HepG2 (cell line): ENCODE results near the gene TEAD1. TPM values are rescaled to one million over a fixed set of nuclear protein-coding genes. Genes with fewer than 3 reads are reported as not detected.

Source experiments
- AGO2 ChIP-seq: fragments of 200-400 bp; formaldehyde crosslinking; optimal IDR thresholded peaks from 2 replicates; pipeline ENCODE3; 2017; ENCODE audit warnings: mild to moderate bottlenecking, low read depth, low read length, moderate library complexity
- ATF1 ChIP-seq: IDR thresholded peaks from 2 replicates; pipeline ENCODE4 v1.6.1; 2016; ENCODE audit warnings: mild to moderate bottlenecking, control low read depth
- CBFB ChIP-seq: sonication (generic); formaldehyde crosslinking; IDR thresholded peaks from 2 replicates; pipeline ENCODE4 v1.4.0; 2020; ENCODE audit warnings: missing genetic modification reagents
- HNF1A ChIP-seq, 2 experiments: sonication (generic) in 1 of 2; formaldehyde crosslinking in 1 of 2; IDR thresholded peaks; 2 replicates each; pipeline versions ENCODE4 v1.4.0 to v1.6.1; 2016 to 2020; ENCODE audit warnings: borderline replicate concordance in 1 of 2, low read depth in 1 of 2, mild to moderate bottlenecking in 1 of 2, missing genetic modification reagents in 1 of 2
- HOXA7 ChIP-seq: sonication (generic); formaldehyde crosslinking; IDR thresholded peaks from 2 replicates; pipeline ENCODE4 v1.8.1; 2022; ENCODE audit warnings: mild to moderate bottlenecking, missing genetic modification reagents, moderate library complexity
- MAZ ChIP-seq, 2 experiments: sonication (generic) in 1 of 2; formaldehyde crosslinking in 1 of 2; IDR thresholded peaks; 2 replicates each; pipeline versions ENCODE4 v1.5.0 to v1.6.1; 2012 to 2020; ENCODE audit warnings: low read depth in 2 of 2, mild to moderate bottlenecking in 2 of 2, borderline replicate concordance in 1 of 2, improper control_type of control experiment in 1 of 2, low read length in 1 of 2, missing genetic modification reagents in 1 of 2, moderate library complexity in 1 of 2
- MIXL1 ChIP-seq: IDR thresholded peaks from 2 replicates; pipeline ENCODE4 v1.6.1; 2016
- RARG ChIP-seq: sonication (generic); formaldehyde crosslinking; IDR thresholded peaks from 2 replicates; pipeline ENCODE4 v1.4.0; 2020; ENCODE audit warnings: low read depth, mild to moderate bottlenecking, missing genetic modification reagents
- TSC22D2 ChIP-seq: sonication (generic); formaldehyde crosslinking; IDR thresholded peaks from 2 replicates; pipeline ENCODE4 v1.5.1; 2020; ENCODE audit warnings: missing genetic modification reagents, mild to moderate bottlenecking, borderline replicate concordance
- ZFX ChIP-seq: sonication (generic); formaldehyde crosslinking; IDR thresholded peaks from 2 replicates; pipeline ENCODE4 v1.4.0; 2020; ENCODE audit warnings: mild to moderate bottlenecking, low read depth, missing genetic modification reagents, moderate library complexity
- ZNF20 ChIP-seq: sonication (generic); formaldehyde crosslinking; IDR thresholded peaks from 2 replicates; pipeline ENCODE4 v1.4.0; 2020; ENCODE audit warnings: mild to moderate bottlenecking, moderate library complexity, missing genetic modification reagents
- ZNF609 ChIP-seq: sonication (generic); formaldehyde crosslinking; IDR thresholded peaks from 2 replicates; pipeline ENCODE4 v1.4.0; 2020; ENCODE audit warnings: mild to moderate bottlenecking, missing genetic modification reagents, borderline replicate concordance
- ZNF619 ChIP-seq: sonication (generic); formaldehyde crosslinking; IDR thresholded peaks from 2 replicates; pipeline ENCODE4 v1.4.0; 2020; ENCODE audit warnings: mild to moderate bottlenecking, missing genetic modification reagents
- ZNF652 ChIP-seq: IDR thresholded peaks from 2 replicates; pipeline ENCODE4 v1.6.1; 2016; ENCODE audit warnings: low read depth, borderline replicate concordance
- ZNF749 ChIP-seq: sonication (generic); formaldehyde crosslinking; IDR thresholded peaks from 2 replicates; pipeline ENCODE4 v1.8.0; 2022; ENCODE audit warnings: mild to moderate bottlenecking, missing genetic modification reagents, moderate library complexity, borderline replicate concordance
- ZNF776 ChIP-seq: sonication (generic); formaldehyde crosslinking; IDR thresholded peaks from 2 replicates; pipeline ENCODE4 v1.4.0; 2020; ENCODE audit warnings: mild to moderate bottlenecking, missing genetic modification reagents
- polyA plus RNA-seq, 8 experiments: library from polyadenylated mRNA; depleted of rRNA in 3 of 8; stranded (reverse) in 7 of 8; unstranded in 1 of 8; fragments of >200 nt; fragmentation: Illumina TruSeq in 4 of 8; extraction: Trizol in 4 of 8; gene quantifications; 2 replicates each; pipeline versions ENCODE4 v1.2.1 to v1.2.3, GENCODE V29; 2011 to 2016; ENCODE audit warnings: low read depth in 4 of 8, missing spikeins in 1 of 8, mixed read lengths in 1 of 8; ENCODE audit not compliant: insufficient read depth in 1 of 8
- total RNA-seq, 5 experiments: library from RNA; depleted of rRNA; stranded (reverse); fragments of >200 nt; fragmentation: Illumina TruSeq; extraction: Trizol; gene quantifications; 2 replicates each; pipeline ENCODE4 v1.2.3, GENCODE V29; 2016; ENCODE audit warnings: low read depth in 1 of 5
- TF ChIP-seq, protein P1 (sequence below): sonication (generic); formaldehyde crosslinking; IDR thresholded peaks from 2 replicates; pipeline ENCODE4 v1.5.0; 2020; ENCODE audit warnings: mild to moderate bottlenecking, missing genetic modification reagents
- TF ChIP-seq, protein P2 (sequence below): IDR thresholded peaks from 2 replicates; pipeline ENCODE4 v1.6.1; 2016; ENCODE audit warnings: missing genetic modification reagents, missing compliant biosample characterization

TEAD1 gene
- total and polyA plus RNA-seq, 2 of the 13 experiments (the other 11 are each of a cell fraction or from before 2014, with no cell fraction given), result 20.1 to 30.5 TPM

DNA sequence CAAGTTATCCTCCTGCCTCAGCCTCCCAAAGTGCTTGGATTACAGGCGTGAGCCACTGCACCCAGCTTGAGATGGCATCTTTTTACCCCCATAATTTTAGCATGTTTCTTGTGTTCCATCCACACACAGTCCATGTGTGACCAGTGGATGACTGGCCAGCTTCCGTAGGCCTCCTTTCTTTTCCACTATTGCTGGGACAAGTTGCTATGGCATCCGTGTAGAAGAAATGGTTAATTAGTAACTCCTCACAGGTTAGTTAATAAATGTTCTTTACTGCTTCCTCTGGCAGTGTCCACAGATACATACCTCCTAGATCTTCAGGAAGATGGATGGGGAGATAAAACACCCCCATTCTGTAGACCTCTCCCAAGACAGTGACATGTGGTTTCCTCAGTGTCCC lies 180.6 kb downstream of the TEAD1 start (continued):
- no peak for TF ChIP-seq CBFB (CRISPR knock-in tag)
- TF ChIP-seq, protein P1, sequence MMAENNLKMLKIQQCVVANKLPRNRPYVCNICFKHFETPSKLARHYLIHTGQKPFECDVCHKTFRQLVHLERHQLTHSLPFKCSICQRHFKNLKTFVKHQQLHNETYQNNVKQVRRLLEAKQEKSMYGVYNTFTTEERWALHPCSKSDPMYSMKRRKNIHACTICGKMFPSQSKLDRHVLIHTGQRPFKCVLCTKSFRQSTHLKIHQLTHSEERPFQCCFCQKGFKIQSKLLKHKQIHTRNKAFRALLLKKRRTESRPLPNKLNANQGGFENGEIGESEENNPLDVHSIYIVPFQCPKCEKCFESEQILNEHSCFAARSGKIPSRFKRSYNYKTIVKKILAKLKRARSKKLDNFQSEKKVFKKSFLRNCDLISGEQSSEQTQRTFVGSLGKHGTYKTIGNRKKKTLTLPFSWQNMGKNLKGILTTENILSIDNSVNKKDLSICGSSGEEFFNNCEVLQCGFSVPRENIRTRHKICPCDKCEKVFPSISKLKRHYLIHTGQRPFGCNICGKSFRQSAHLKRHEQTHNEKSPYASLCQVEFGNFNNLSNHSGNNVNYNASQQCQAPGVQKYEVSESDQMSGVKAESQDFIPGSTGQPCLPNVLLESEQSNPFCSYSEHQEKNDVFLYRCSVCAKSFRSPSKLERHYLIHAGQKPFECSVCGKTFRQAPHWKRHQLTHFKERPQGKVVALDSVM (CRISPR knock-in tag), result peak; percentile 8; the same call in 1 of the 2 replicates
- TF ChIP-seq AGO2, result no peak
- TF ChIP-seq ZNF652, result peak; percentile 85
- TF ChIP-seq ZNF749 (CRISPR knock-in tag), result no peak
- no peak for TF ChIP-seq HOXA7
- TF ChIP-seq ZNF776 (CRISPR knock-in tag), result no peak
- no peak for TF ChIP-seq ZNF609 (CRISPR knock-in tag)
- TF ChIP-seq ZFX (CRISPR knock-in tag), result peak; percentile 29; the same call in 1 of the 2 replicates
- TF ChIP-seq ATF1, result no peak
- TF ChIP-seq ZNF619, result no peak
- TF ChIP-seq MIXL1, result peak; percentile 81; the same call in 1 of the 2 replicates
- TF ChIP-seq HNF1A (IDR thresholded peaks at IDR 0.05; ENCODE audit: low read depth), result peak; percentile 75
- peak; percentile 73; the same call in 1 of the 2 replicates for TF ChIP-seq HNF1A (CRISPR knock-in tag; IDR thresholded peaks at IDR 0.05; ENCODE audit: borderline replicate concordance)
- no peak for TF ChIP-seq TSC22D2 (CRISPR knock-in tag)
- TF ChIP-seq MAZ (IDR thresholded peaks at IDR 0.05; ENCODE audit: borderline replicate concordance, low read depth, low read length), result no peak
- TF ChIP-seq MAZ (CRISPR knock-in tag; IDR thresholded peaks at IDR 0.05; ENCODE audit: low read depth), result no peak
- TF ChIP-seq, protein P2, sequence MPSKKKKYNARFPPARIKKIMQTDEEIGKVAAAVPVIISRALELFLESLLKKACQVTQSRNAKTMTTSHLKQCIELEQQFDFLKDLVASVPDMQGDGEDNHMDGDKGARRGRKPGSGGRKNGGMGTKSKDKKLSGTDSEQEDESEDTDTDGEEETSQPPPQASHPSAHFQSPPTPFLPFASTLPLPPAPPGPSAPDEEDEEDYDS (CRISPR knock-in tag), result no peak
- no peak for TF ChIP-seq RARG (CRISPR knock-in tag)
- no peak for TF ChIP-seq ZNF20 (CRISPR knock-in tag)
